AG04450 (cell line): ENCODE measurements around the gene RIC8B. TPM values are rescaled to one million over a fixed set of nuclear protein-coding genes. Genes with fewer than 3 reads are reported as not detected.

ENCODE experiments used
- CTCF ChIA-PET: fragments of 300-600, 350-600 bp; formaldehyde crosslinking; extraction: SDS; loops from one replicate; lab custom pipeline; 2022; ENCODE audit warnings: antibody characterized with exemption, inconsistent platforms; lab: Charles Lee
- POLR2A ChIA-PET: fragments of 350-600 bp; formaldehyde crosslinking; extraction: SDS; loops from one replicate; lab custom pipeline; 2021; ENCODE audit warnings: antibody characterized with exemption, inconsistent platforms; lab: Yijun Ruan, JAX
- DNase-seq: peaks from one replicate; pipeline ENCODE4 v3.0.0-alpha.2; 2011; ENCODE audit warnings: low read depth, low spot score
- H3K27ac ChIP-seq: one replicate; pipeline ENCODE4 v1.5.1; 2012; ENCODE audit warnings: low read depth, low read length, control low read depth
- H3K27me3 ChIP-seq: one replicate; pipeline ENCODE4 v1.6.0; 2012; ENCODE audit warnings: low read length; ENCODE audit not compliant: control insufficient read depth, insufficient read depth
- H3K4me3 ChIP-seq: 2 replicates; pipeline ENCODE4 v1.5.1; 2011; ENCODE audit warnings: mild to moderate bottlenecking, low read depth, low read length, control low read depth
- H3K9me3 ChIP-seq: 2 replicates; pipeline ENCODE4 v1.5.1; 2012; ENCODE audit warnings: low read length; ENCODE audit not compliant: control insufficient read depth, insufficient read depth
- polyA plus RNA-seq: library from polyadenylated mRNA; depleted of rRNA; stranded (reverse); fragments of >200 nt; gene quantifications from 2 replicates; pipeline ENCODE4 v1.2.3, GENCODE V29; 2011
- TF ChIP-seq, protein P1 (sequence below): IDR thresholded peaks from 2 replicates; pipeline ENCODE4 v1.5.1; 2011; ENCODE audit warnings: low read depth, low read length, control low read depth, inconsistent platforms

The RIC8B gene
- polyA plus RNA-seq, 1 experiment = 11.2 TPM

DNA sequence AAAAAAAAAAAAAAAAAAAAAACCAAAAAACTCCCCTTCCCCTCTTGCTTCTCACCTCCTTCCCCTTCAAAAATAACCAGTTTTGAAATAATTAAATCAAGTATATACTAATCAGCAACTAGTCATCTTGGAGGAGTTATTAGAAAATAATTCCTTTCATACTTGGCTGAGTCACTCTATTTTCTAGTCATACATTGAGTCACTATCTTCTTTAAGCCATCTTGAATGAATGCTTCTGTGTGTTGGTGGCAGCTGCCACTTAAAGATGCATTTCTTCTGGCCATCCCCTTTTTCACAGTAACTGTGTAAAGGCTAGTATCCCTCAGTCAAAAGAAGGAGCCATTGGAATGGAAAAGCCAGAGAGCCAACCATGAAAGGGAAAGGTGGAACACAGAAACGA lies 97.0 kb downstream of the RIC8B start:
- TF ChIP-seq, protein P1, sequence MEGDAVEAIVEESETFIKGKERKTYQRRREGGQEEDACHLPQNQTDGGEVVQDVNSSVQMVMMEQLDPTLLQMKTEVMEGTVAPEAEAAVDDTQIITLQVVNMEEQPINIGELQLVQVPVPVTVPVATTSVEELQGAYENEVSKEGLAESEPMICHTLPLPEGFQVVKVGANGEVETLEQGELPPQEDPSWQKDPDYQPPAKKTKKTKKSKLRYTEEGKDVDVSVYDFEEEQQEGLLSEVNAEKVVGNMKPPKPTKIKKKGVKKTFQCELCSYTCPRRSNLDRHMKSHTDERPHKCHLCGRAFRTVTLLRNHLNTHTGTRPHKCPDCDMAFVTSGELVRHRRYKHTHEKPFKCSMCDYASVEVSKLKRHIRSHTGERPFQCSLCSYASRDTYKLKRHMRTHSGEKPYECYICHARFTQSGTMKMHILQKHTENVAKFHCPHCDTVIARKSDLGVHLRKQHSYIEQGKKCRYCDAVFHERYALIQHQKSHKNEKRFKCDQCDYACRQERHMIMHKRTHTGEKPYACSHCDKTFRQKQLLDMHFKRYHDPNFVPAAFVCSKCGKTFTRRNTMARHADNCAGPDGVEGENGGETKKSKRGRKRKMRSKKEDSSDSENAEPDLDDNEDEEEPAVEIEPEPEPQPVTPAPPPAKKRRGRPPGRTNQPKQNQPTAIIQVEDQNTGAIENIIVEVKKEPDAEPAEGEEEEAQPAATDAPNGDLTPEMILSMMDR = no peak
- Histone ChIP-seq H3K9me3 (no peaks in the 10 kb centered on the region), H3K27me3 (no peaks in the 10 kb centered on the region), H3K4me3 (no peak overlapping the region), H3K27ac (no peak overlapping the region)
- ChIA-PET POLR2A (interaction anchor here (0.6 kb wide), 1 partner anchor 14 kb away, joined by 6 read pairs; no protein-coding TSS in a partner anchor), CTCF (interaction anchor here (0.7 to 2.8 kb wide), 2 partner anchors 30 to 105 kb away, joined by 9 to 16 read pairs; no protein-coding TSS in a partner anchor)
- no peak for DNase-seq

DNA sequence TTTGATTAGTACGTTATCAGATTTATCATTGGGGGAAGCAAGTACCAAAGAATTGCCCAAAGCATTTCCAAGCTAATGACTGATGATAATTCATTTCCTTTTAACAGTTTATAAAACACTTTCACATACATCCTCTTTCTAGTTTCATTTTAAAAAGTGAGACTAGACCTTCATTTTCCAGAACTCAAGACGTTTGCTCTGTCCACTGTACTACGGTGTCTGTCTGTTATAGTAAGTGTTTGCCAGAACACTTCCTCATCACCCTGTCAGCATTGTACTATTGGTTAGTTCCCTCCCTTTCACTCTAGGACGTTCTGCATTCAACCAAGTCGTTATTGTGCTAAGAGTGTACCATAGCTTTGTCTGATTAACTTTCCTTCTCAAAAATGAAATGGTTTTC lies 99.5 kb downstream of the RIC8B start:
- Histone ChIP-seq H3K9me3 (no peaks in the 10 kb centered on the region), H3K4me3 (no peak overlapping the region), H3K27me3 (no peaks in the 10 kb centered on the region), H3K27ac (no peak overlapping the region)
- POLR2A ChIA-PET = no interaction called here
- CTCF ChIA-PET = interaction anchor here (2.2 kb wide), 1 partner anchor 46 kb away, joined by 6 read pairs; no protein-coding TSS in a partner anchor
- no peak for DNase-seq
- TF ChIP-seq, protein P1 = no peak

DNA sequence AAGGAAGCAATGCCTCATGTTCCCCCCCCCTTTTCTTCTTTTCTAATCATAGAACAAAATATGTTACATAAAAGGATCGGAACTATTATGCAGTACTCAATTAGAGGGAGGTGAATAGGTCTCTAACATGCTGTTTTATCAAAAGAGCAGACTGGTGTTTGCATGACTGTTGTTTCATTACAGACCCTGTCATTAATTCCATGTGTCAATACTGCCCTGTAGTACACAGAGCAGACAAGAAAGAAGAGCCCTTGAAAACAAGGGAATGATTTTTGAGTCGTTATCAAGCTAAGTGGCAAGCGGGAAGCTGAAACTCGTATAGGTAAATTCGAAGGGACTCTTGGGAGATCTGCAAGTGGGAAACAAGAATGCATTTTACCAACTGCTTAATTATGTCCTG lies 104.3 kb downstream of the RIC8B start:
- Histone ChIP-seq H3K9me3 (no peaks in the 10 kb centered on the region), H3K4me3 (no peak overlapping the region), H3K27ac (no peak overlapping the region), H3K27me3 (no peaks in the 10 kb centered on the region)
- ChIA-PET CTCF (no interaction called here), POLR2A (no interaction called here)
- TF ChIP-seq, protein P1 = no peak
- no peak for DNase-seq

DNA sequence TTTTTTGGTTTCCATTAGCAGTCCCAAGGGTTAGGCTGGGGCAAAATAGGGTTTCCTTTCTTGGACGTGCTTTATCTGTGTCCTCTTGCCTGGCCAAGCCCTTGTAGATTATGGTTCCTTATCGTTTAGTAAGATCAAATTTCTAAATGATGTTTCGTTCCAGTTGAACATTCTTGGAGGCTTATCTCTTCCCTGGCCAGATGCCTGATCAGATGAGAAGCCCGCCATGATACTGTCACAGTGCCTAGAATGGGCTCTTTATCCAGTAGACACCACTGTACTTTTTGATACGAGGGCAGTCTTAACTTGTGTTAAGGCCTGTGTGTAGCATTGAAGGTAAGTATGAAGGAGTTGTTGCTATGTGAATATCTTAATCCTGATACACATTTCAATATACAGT lies 105.1 kb downstream of the RIC8B start:
- POLR2A ChIA-PET = no interaction called here
- CTCF ChIA-PET = no interaction called here
- Histone ChIP-seq H3K27ac (no peak overlapping the region), H3K4me3 (no peak overlapping the region), H3K9me3 (no peaks in the 10 kb centered on the region), H3K27me3 (no peaks in the 10 kb centered on the region)
- no peak for DNase-seq
- TF ChIP-seq, protein P1 = no peak

DNA sequence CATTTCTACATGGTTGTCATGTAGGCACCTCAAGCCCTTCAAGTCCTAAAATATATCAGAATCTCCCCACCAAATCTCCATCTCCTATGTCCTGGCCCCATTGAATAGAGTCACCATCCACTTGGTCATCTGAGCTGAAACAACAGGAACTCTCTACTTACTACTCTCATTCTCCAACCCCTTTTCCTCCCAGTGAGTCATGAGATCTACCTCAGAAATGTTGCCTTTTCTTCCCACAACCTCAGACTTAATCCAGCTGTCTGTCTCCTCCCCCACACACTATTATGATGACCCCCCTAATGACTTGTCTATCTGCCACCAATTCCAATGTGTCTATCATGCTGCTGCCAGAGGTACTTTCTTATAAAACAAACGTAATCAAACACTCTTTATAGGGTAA lies 108.9 kb downstream of the RIC8B start:
- DNase-seq = no peak
- POLR2A ChIA-PET = no interaction called here
- Histone ChIP-seq H3K9me3 (no peaks in the 10 kb centered on the region), H3K27me3 (no peaks in the 10 kb centered on the region), H3K27ac (no peak overlapping the region), H3K4me3 (no peak overlapping the region)
- TF ChIP-seq, protein P1 = no peak
- CTCF ChIA-PET = interaction anchor here (0.6 to 2.4 kb wide), 2 partner anchors 36 to 42 kb away, joined by 3 to 9 read pairs; no protein-coding TSS in a partner anchor
